Dermis blood vessel endothelial cell (primary cell): ENCODE measurements around the gene CEP70. TPM values are rescaled to one million over a fixed set of nuclear protein-coding genes. Genes with fewer than 3 reads are reported as not detected.
"Not testable (repeated sequence)": the region's sequence is repeated elsewhere in the genome, so short reads cannot be mapped to it uniquely, and the experiment has no call there.

Source experiments
- DNase-seq: peaks from one replicate; pipeline ENCODE4 v3.0.0; 2010
- total RNA-seq: library from RNA; depleted of rRNA; stranded (reverse); fragments of >200 nt; gene quantifications from 2 replicates; pipeline ENCODE4 v1.2.3, GENCODE V29; 2014

The CEP70 gene
- total RNA-seq, 1 donor from 2014 or later, result 18.0 TPM

DNA sequence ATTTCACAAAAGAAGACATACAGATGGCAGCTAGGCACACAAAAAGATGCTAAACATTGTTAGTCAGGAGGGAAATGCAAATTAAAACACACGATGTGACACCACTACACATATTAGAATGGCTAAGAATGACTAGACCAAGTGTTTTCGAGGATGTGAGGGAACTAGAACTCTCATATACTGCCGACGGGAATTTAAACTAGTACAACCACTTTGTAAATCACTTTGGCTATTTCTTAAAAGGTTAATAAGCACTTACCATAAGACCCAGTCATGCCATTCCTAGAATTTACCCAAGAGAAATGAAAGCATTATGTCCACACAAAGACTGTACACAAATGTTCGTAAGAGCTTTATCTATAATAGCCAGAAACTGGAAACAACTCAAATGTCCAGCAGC lies 5.6 kb downstream of the CEP70 start:
- DNase-seq, result no peak

DNA sequence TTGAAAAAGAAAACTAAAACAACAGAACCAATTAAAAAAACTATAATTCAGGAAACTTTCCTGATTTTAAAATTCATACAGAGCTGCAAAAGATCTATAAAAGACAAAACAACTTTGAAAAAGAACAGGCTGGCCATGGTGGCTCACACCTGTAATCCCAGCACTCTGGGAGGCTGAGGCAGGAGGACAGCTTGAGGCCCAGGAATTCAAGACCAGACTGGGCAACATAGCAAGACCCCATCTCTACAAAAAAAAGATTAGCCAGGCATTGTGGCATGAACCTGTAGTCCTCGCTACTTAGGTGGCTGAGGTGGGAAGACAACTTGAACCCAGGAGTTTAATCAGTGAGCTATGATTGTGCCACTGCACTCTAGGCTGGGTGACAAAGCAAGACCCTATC lies 6.7 kb downstream of the CEP70 start:
- no peak for DNase-seq

DNA sequence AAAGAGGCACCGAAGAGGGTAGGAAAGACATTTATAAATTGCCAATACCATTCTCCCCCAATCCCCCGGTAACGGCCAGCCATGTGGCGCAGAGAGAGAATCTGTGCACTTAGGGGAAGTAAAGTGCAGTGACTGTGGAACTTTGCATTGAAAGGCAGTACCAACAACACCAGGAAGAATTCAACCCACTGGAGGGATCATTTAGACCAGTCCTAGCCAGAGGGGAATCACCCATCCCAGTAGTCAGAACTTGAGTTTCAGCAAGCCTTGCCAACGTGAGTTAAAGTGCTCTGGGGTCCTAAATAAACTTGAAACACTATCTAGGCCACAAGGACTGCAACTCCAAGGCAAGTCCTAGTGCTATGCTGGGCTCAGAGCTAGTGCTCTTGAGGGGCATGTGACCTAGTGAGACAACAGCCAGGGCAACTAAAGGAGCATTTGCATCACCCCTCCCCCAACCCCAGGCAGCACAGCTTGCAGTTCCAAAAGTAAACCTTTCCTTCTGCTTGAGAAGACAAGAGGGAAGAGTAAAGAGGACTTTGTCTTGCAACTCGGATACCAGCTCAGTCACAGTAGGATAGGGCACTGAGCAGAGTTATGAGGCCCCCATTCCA lies 15.0 kb downstream of the CEP70 start:
- no peak for DNase-seq

DNA sequence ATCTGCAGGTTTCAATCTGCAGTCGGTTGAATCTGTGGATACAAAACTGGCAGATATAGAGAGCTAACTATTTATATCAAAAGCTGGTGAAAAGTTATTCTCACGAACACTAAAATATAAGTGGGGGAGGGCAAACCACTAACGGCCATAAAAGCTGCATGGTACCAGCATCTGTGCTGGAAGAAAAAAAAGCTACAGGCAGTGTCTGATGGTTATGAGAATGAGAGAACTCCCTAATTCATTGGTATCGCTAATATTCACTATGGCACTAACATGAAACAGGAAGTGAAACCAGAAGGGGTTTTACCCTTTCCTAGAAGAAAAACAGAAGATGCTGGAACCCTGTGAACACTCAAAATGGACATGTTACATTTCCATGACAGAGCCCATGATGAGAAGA lies 15.9 kb downstream of the CEP70 start:
- no peak for DNase-seq

DNA sequence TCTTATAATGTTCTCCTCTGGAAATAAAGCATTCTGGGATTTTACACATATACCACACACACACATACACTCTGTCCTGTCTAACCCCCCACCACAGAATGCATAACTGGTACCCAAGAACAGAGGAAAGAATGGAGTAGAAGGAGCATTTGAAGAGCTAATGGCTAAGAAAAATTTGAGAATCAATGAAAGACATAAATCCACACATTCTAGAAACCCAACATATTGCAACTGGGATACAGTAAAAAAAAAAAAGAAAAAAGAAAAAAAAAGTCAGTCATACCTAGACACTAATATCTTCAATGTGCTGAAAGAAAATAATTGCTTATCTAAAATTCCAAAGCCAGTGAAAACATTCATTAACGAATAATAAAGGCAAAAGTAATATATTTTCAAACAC lies 20.9 kb downstream of the CEP70 start:
- DNase-seq, result no peak

DNA sequence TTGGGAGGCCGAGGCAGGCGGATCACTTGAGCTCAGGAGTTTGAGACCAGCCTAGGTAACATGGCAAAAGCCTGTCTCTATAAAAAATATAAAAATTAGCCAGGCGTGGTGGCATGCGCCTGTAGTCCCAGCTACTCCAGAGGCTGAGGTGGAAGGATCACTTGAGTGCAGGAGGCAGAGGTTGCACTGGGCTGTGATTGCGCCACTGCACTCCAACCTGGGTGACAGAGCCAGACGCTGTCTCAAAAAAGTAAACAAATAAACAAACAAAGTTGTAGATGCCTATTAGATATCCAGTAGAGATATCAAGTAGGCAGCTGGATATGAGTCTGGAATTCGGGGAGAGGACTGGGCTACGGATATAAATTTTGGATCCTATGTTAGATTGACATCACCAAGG lies 24.4 kb downstream of the CEP70 start:
- DNase-seq, result not testable (repeated sequence)

DNA sequence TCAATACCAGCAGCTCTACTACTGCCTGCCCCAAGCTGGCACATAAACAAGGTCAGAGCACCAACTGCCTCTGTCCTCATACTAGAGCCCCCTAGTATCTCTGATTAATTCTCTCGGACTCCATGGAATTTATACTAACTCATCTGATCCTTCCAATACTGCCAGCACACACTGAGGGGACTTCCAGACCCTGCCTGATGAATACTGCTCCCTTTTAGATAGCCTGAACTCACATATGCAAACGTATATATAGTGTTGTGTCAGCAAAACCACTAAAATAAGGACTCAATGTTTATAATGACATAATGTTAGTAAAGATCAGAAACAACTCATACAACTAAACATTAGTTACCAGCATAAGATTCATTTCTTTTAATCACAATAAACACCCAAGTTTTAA lies 25.0 kb downstream of the CEP70 start:
- DNase-seq, result no peak

DNA sequence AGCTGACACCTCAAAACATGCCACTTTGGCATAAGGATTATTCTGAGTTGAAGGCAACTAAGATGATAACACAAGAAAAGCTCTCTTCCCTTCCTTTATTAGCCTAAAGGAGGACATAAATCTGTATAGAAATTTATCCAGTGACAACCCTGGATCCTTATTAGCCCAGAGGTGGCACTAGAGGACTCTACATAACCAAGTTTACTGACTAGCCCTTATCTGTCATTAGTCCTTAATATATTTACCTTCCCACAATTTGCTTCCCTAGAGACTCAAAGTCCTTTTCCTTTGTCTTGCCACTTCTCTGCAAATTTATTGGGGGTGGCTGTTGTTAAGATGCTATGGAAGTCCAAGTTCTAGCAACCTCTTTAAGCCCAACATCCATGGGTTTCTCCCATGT lies 26.7 kb downstream of the CEP70 start:
- no peak for DNase-seq

DNA sequence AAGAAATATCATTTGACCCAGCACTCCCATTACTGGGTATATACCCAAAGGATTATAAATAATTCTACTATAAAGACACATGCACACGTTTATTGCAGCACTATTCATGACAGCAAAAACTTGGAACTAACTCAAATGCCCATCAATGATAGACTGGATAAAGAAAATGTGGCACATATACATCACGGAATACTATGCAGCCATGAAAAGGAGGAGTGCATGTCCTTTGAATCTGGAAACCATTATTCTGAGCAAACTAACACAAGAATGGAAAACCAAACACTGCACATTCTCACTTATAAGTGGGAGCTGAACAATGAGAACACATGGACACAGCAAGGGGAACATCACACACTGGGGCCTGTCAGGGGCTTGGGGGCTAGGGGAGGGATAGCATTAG lies 27.8 kb downstream of the CEP70 start:
- not testable (repeated sequence) for DNase-seq

DNA sequence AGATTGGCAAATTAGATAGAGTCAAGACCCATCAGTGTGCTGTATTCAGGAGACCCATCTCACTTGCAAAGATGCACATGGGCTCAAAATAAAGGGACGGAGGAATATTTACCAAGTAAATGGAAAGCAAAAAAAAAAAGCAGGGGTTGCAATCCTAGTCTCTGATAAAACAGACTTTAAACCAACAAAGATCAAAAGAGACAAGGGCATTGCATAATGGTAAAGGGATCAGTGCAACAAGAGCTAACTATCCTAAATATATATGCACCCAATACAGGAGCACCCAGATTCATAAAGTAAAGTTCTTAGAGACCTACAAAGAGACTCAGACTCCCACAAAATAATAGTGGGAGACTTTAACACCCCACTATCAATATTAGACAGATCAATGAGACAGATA lies 31.2 kb downstream of the CEP70 start:
- DNase-seq, result not testable (repeated sequence)

DNA sequence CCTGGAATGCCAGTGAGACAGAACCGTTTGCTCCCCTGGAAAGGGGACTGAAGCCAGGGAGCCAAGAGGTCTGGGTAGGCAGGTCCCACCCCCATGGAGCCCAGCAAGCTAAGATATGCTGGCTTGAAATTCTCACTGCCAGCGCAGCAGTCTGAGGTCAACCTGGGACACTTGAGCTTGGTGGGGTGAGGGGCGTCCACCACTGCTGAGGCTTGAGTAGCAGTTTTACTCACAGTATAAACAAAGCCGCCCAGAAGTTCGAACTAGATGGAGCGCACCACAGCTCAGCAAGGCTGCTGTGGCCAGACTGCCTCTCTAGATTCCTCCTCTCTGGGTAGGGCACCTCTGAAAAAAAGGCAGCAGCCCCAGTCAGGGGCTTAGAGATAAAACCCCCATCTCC lies 33.6 kb downstream of the CEP70 start:
- no peak for DNase-seq

DNA sequence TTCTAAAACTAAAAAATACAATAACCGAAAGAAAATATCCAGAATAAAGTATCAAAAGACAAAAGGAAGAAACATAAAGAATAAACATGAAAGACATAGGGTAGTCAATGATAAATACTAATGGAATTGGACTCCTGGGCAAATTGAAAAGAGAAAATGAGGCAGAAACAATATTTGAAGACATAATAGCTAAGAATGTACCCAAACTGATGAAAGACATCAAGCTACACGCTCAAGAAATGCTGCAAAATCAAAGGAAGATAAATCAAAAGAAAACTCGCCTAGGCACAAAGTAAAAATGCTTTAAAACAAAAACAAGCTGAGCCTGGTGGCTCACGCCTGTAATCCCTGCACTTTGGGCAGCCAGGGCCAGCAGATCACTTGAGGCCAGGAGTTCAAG lies 34.9 kb downstream of the CEP70 start:
- DNase-seq, result no peak

DNA sequence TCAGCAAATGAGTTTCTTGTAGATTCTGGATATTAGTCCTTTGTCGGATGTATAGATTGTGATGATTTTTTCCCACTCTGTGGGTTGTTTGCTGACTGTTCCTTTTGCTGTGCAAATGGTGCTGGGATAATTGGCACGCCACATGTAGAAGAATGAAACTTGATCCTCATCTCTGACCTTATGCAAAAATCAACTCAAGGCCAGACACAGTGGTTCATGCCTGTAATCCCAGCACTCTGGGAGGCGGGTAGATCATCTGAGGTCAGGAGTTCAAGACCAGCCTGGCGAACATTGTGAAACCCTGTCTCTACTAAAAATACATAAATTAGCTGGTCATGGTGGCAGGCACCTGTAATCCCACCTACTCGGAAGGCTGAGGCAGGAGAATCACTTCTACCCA lies 39.3 kb downstream of the CEP70 start:
- not testable (repeated sequence) for DNase-seq

DNA sequence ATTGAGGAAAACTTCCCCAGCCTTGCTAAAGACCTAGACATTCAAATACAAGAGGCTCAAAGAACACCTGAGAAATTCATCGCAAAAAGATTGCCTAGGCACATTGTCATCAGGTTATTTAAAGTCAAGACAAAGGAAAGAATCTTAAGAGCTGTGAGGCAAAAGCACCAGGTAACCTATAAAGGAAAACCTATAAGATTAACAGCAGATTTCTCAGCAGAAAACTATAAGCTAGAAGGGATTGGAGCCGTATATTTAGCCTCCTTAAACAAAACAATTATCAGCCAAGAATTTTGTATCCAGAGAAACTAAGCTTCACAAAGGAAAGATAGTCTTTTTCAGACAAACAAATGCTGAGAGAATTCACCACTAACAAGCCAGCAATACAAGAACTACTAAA lies 43.1 kb downstream of the CEP70 start:
- DNase-seq, result not testable (repeated sequence)

DNA sequence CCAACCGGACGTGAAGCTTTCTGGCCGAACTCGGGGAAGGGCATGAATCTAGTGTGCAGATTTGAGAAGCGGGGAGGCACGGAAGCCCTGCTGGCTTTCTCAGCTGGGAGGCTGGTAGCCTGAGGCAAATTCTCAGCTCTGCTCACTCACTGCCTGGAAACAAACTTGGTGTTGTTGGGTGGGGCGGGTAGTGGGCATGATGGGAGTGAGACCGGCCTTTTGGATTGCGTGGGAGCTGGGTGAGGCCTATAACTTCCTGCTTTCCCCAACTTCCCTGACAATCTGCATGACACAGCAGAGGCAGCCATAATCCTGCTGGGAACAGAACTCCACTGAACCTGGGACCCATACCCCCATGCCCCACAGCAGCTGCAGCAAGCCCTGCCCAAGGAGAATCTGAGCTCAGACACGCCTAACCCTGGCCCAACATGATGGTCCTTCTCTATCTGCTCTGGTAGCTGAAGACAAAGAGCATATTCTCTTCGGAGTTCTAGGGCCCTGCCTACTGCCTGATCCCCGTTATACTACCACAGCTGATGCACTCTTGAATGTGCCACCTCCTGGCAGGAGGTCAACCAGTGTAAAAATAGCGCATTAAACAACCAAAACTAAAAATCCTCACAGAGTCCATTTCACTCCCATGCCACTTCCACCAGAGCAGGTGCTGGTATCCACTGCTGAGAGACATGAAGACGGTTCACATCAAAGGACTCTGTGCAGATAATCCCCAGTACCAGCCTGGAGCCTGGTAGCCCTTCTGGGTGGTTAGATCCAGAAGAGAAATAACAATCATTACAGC lies 44.7 kb downstream of the CEP70 start:
- no peak for DNase-seq

DNA sequence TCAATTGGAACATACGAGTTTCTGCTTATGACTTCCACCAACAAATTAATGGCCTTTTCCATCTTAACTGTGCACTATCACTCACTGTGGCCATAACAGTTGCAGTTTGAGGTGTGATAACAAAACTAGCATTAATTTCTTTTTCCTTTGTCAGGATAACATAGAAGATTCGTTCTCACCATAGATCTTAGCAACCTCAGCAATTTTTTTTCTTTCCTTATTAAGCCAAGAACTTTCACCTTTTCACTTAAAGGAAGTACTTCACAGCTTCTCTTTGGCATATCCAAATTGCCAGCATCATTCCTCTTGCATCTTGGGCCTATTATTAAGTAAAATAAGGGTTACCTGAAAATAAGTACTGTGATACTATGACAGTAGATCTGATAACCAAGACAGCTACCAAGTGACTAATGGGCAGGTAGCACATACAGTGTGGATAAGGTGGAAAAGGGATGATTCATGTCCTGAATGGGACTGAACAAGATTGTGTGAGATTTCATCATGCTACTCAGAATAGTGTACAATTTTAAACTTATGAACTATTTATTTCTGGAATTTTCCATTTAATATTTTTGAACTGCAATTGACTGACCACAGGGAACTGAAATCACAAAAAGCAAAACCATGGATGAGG lies 46.6 kb downstream of the CEP70 start:
- no peak for DNase-seq

DNA sequence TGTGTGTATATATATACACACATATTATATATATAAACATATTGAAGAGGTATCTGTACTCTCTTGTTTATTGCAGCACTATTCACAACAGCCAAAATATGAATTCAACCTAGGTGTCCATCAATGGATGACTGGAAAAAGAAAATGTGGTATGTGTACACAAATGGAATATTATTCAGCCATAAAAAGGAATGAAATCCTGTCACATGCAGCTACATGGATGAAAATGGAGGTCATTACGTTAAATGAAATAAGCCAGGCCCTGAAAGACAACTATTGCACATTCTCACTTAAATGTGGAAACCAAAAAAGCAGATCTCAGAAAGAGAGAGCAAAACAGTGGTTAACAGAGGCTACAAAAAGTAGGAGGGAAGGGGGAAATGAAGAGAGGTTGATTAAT lies 49.5 kb downstream of the CEP70 start:
- DNase-seq, result no peak

DNA sequence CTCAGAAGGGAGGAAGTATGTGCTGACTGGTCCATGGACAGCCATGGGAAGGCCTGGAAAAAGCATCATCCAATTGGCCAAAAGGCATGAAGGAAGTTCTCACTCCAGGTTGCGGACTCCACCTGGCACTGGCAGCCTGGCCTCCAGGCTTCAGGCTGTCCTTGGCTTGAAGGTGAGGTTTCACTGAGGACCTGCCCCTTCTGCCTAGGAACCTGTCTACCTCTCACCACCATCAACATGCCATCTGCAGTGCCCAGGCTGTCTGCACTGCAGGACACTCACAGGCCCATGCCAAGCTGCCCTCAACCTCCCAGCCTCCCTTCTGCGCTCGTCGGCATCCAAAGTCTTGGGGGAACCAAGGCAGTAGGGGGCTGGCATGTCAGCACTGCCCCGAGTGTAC lies 51.1 kb downstream of the CEP70 start:
- DNase-seq, result no peak

DNA sequence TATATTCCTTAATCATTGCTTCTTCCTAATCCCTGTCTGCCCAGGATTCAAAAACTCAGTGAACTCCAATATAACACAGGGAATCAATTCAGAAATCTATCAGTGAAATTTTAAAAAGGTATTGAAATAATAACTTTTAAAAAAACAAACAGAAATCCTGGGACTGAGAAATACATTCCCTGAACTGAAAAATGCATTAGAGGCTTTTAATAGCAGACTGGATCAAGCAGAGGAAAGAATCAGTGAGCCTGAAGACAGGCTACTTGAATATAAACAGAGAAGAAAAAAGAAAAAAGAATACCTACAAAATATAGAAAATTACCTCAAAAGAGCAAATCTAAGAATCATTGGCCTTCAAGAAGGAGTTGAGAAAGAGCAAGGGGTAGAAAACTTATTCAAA lies 54.7 kb downstream of the CEP70 start:
- no peak for DNase-seq

DNA sequence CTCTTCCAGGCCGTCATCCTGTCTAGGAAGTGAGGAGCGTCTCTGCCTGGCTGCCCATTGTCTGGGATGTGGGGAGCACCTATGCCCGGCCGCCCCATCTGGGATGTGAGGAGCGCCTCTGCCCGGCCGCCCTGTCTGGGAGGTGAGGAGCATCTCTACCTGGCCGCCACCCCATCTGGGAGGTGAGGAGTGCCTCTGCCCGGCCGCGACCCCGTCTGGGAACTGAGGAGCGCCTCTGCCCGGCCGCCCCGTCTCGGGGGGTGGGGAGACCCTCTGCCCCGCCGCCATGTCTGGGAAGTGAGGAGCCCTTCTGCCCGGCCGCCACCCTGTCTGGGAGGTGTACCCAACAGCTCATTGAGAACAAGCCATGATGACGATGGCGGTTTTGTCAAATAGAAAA lies 72.6 kb downstream of the CEP70 start:
- not testable (repeated sequence) for DNase-seq

DNA sequence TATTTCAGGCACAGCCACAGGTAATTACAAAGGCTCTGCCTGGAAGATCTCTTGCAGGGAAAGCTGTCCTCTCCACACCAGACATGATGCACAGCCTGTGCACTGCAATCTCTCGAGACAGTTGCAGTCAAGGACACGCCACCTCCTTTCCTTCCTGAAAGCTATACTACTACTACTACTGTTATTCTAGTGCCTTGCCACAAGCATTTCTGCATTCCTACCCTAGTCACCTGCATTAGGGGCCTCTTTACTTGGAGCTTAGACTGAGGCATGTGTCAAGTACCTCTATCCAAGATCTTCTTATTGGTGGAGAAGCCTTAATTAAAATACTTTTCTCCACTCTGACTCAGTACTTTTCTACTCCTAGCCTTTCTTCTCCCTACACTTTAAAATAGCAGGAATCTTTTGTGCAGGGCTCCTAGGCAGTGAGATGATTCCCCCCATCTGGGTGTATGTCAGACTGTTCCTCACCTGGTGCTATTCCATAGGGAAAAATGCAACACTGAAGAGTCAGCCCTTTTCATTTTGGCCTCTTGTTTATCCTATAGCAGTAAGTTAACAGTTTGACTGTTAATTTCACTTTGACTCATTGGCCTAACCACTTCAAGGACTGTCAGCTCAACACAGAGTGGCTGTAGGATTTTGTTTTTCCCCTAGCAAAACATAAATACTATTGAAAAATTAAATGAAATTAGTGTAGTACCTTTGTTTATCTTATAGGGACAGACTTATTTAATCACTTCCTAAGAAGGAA lies 80.8 kb downstream of the CEP70 start:
- no peak for DNase-seq

DNA sequence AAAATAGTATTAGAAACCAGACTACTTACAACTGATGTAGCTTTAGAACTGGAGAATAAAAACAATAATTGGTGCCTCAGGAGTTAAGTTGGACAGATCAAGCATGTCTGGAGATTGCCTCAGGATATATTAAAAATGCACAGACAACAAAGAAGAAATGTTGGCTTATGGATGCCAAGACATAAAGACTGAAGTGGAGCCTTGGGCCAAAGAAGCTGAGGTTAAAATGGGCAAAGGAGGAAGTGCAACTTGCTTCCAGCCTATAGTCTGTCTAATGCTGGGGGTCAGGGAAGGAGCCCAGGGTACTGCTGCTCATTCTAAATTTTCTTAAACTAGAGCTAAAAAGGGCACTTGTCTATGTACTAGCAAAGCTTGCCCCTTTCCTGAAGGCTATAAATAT lies 82.1 kb downstream of the CEP70 start:
- DNase-seq, result no peak

DNA sequence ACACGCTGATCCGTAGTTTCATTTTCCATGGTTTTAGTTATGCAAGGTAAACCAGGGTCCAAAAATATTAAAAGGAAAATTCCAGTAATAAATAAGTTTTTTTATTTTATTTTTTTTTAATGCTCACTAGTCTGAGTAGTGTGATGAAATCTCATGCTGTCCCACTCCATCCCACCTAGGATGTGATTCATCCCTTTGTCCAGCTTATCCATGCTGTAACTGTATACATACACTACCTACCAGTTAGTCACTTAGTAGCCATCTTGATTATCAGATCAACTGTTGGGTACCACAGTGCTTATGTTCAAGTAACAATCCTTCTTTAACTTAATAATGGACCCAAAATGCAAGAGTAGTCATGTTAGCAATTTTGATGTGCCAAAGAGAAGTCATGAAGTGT lies 84.5 kb downstream of the CEP70 start:
- DNase-seq, result no peak
